OCI-LY1 (cell line): ENCODE data around the gene GTF3C1.
"Not testable (repeated sequence)": the region's sequence is repeated elsewhere in the genome, so short reads cannot be mapped to it uniquely, and the experiment has no call there.

Experiments used
- H2AFZ ChIP-seq: fragments of 200-600 bp; sonication (generic), shearing (Covaris generic); 2 replicates; pipeline ENCODE4 v1.6.0; 2014; ENCODE audit warnings: antibody characterized with exemption, mild to moderate bottlenecking, low read length
- H3F3A ChIP-seq: fragments of 200-600 bp; sonication (generic), shearing (Covaris generic); 2 replicates; pipeline ENCODE4 v1.6.0; 2014; ENCODE audit warnings: mild to moderate bottlenecking, antibody characterized with exemption, low read length, moderate library complexity; ENCODE audit not compliant: insufficient read depth
- H3K27ac ChIP-seq: fragments of 200-600 bp; sonication (generic); 2 replicates; pipeline ENCODE4 v1.5.1; 2014; ENCODE audit warnings: low read length, mixed run types, mild to moderate bottlenecking, low read depth; ENCODE audit not compliant: poor library complexity, severe bottlenecking
- H3K27me3 ChIP-seq: fragments of 200-600 bp; sonication (generic); 2 replicates; pipeline ENCODE4 v1.6.0; 2014; ENCODE audit warnings: antibody characterized with exemption, mild to moderate bottlenecking, low read length, moderate library complexity; ENCODE audit not compliant: insufficient read depth
- H3K36me3 ChIP-seq: fragments of 200-600 bp; sonication (generic); 2 replicates; pipeline ENCODE4 v1.6.1; 2014; ENCODE audit warnings: mild to moderate bottlenecking, antibody characterized with exemption, low read length, moderate library complexity, mixed read lengths; ENCODE audit not compliant: insufficient read depth
- H3K4me1 ChIP-seq: fragments of 200-600 bp; sonication (generic); 2 replicates; pipeline ENCODE4 v1.5.1; 2014; ENCODE audit warnings: mild to moderate bottlenecking, low read length, moderate library complexity; ENCODE audit not compliant: insufficient read depth, severe bottlenecking
- H3K4me2 ChIP-seq: fragments of 200-600 bp; sonication (generic), shearing (Covaris generic); 2 replicates; pipeline ENCODE4 v1.6.1; 2014; ENCODE audit warnings: low read length
- H3K4me3 ChIP-seq: fragments of 200-600 bp; sonication (generic); 2 replicates; pipeline ENCODE4 v1.5.1; 2014; ENCODE audit warnings: low read length, low read depth, mild to moderate bottlenecking, mixed read lengths; ENCODE audit not compliant: poor library complexity, severe bottlenecking
- H3K79me2 ChIP-seq: fragments of 200-600 bp; shearing (Covaris generic); 2 replicates; pipeline ENCODE4 v1.6.1; 2016; ENCODE audit warnings: mixed run types, low read length, mixed read lengths; ENCODE audit not compliant: insufficient read depth
- H3K9ac ChIP-seq: fragments of 200-600 bp; sonication (generic), shearing (Covaris generic); 2 replicates; pipeline ENCODE4 v1.6.1; 2014; ENCODE audit warnings: mild to moderate bottlenecking, low read length, mixed read lengths
- H3K9me2 ChIP-seq: fragments of 200-600 bp; sonication (generic), shearing (Covaris generic); 2 replicates; pipeline ENCODE4 v1.6.1; 2014; ENCODE audit warnings: low read depth, mild to moderate bottlenecking, low read length, mixed read lengths
- H3K9me3 ChIP-seq: fragments of 200-600 bp; shearing (Covaris generic); 2 replicates; pipeline ENCODE4 v1.6.1; 2014; ENCODE audit warnings: low read length, mixed read lengths
- H4K20me1 ChIP-seq: fragments of 200-600 bp; sonication (generic), shearing (Covaris generic); 2 replicates; pipeline ENCODE4 v1.6.0; 2016; ENCODE audit warnings: mild to moderate bottlenecking, low read length; ENCODE audit not compliant: insufficient read depth
- EZH2 ChIP-seq: fragments of 200-600 bp; sonication (generic), shearing (Covaris generic); IDR thresholded peaks from 2 replicates; pipeline ENCODE4 v1.8.0; 2017; ENCODE audit warnings: borderline replicate concordance, mixed run types, mild to moderate bottlenecking, antibody characterized with exemption, low read length, moderate library complexity, mixed read lengths
- TF ChIP-seq, protein P1 (sequence below): fragments of 200-600 bp; sonication (generic), shearing (Covaris generic); IDR thresholded peaks from 2 replicates; pipeline ENCODE4 v1.5.1; 2017; ENCODE audit warnings: mild to moderate bottlenecking, antibody characterized with exemption, low read length, moderate library complexity, mixed read lengths

Gene GTF3C1

DNA sequence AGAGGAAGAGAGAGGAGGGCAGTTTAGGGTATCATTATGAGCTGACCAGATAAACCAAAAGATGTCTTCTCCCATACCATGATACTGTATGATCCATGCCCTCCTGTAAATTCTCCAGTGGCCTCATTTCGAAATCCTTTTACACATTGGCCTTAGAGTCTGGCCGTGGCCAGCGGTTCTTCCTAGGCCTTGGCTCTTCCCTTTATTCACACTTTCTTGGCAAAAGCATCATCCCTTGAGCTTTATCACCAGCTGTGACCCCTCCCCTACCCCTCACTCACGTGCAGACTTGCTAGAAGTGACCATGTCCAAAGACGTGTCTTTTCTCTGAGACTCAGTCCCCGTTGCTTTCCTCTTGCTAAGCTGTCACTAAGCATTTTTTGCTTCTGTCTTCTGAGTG is 23.0 kb upstream of the GTF3C1 start:
- Histone ChIP-seq H3K4me1 (no peaks in the 10 kb centered on the region), H3F3A (no peaks in the 10 kb centered on the region), H3K36me3 (no peaks in the 10 kb centered on the region), H3K4me3 (no peak overlapping the region), H3K27me3 (no peaks in the 10 kb centered on the region), H3K9me2 (no peaks in the 10 kb centered on the region), H3K9ac (no peak overlapping the region), H3K4me2 (no peak overlapping the region), H3K79me2 (no peaks in the 10 kb centered on the region), H3K27ac (no peak overlapping the region), H4K20me1 (no peaks in the 10 kb centered on the region), H3K9me3 (no peaks in the 10 kb centered on the region), H2AFZ (no peak overlapping the region)
- TF ChIP-seq, protein P1, sequence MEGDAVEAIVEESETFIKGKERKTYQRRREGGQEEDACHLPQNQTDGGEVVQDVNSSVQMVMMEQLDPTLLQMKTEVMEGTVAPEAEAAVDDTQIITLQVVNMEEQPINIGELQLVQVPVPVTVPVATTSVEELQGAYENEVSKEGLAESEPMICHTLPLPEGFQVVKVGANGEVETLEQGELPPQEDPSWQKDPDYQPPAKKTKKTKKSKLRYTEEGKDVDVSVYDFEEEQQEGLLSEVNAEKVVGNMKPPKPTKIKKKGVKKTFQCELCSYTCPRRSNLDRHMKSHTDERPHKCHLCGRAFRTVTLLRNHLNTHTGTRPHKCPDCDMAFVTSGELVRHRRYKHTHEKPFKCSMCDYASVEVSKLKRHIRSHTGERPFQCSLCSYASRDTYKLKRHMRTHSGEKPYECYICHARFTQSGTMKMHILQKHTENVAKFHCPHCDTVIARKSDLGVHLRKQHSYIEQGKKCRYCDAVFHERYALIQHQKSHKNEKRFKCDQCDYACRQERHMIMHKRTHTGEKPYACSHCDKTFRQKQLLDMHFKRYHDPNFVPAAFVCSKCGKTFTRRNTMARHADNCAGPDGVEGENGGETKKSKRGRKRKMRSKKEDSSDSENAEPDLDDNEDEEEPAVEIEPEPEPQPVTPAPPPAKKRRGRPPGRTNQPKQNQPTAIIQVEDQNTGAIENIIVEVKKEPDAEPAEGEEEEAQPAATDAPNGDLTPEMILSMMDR, result no peak
- TF ChIP-seq EZH2, result no peak

DNA sequence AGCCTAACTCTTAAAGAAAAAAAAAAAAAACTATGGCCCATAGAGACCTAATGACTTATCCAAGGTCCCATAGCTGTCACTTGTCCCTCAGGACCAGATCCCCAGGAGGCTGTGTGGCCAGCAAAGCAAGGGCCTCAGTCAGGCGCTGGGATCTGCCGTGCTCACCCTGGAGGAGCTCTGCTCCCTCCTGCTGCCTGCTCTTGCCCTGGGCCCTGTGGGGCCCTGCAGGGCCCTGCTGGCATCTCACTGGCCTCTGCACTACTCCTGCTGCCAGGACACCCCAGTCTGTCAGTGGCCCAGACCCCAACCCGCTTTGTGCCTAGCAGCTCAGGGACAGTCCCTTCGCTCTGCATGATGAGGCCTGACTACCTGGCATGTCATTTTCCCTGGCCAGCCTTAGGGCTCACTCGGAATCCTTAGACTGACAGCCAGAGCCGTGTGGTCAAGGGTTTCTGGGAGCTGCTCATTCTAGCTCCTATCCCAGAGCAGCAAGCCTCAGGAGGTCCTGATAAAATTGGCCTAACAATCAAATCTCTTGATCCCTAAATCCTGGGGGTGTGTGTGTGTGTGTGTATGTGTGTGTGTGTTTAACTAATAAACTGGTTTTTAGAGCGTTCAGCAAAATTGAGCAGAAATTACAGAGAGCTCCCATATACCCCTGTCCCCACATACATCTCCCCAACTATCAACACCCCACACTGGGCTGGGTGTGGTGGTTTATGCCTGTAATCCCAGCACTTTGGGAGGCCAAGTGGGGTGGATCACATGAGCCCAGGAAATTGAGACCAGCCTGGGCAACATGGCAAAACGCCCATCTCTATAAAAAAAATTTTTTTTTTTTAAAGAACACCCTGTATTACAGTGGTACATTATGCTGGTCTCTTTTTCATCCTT is 22.0 kb upstream of the GTF3C1 start:
- Histone ChIP-seq H3K36me3 (no peaks in the 10 kb centered on the region), H3F3A (no peaks in the 10 kb centered on the region), H3K9me2 (no peaks in the 10 kb centered on the region), H3K79me2 (no peaks in the 10 kb centered on the region), H4K20me1 (no peaks in the 10 kb centered on the region), H3K9me3 (no peaks in the 10 kb centered on the region), H3K27me3 (no peaks in the 10 kb centered on the region), H3K27ac (no peak overlapping the region), H3K4me1 (no peaks in the 10 kb centered on the region), H3K4me3 (no peak overlapping the region), H3K9ac (no peak overlapping the region), H3K4me2 (no peak overlapping the region), H2AFZ (no peak overlapping the region)
- no peak for TF ChIP-seq EZH2
- TF ChIP-seq, protein P1, result no peak

DNA sequence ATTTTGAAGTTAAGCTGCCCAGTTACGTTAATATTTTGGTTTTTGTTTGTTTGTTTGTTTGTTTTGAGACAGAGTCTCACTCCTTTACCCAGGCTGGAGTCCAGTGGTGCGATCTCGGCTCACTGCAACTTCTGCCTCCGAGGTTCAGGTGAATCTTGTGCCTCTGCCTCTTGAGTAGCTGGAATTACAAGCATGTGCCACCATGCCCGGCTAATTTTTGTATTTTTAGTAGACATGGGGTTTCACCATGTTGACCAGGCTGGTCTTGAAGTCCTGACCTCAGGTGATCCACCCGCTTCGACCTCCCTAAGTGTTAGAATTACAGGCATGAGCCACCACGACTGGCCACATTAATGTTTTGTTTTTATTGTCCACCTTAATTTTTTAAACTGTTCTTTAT is 21.3 kb upstream of the GTF3C1 start:
- not testable (repeated sequence) for H3K36me3 ChIP-seq, H3K79me2 ChIP-seq, H3K27me3 ChIP-seq, H3K4me1 ChIP-seq, H3K4me2 ChIP-seq, H4K20me1 ChIP-seq, H3K4me3 ChIP-seq, H2AFZ ChIP-seq, H3K27ac ChIP-seq, H3K9me2 ChIP-seq, H3K9me3 ChIP-seq, H3F3A ChIP-seq, H3K9ac ChIP-seq

DNA sequence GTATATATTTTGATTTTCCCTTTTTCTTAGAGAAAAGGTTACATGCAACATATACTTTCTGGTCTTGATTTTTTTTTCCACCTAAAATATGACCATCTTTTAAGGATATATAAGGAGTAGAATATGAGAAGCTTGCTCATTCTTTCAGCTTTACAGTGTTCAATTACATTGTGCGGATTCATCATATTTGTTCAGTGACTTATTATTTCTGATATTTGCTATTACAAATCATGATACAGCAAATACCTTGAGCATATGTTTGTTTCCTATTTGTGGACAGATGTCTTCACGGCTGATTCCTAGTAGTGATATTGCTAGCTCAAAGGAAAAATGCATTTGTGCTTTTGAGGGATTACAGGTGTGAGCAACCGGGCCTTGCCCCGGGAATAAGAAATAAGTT is 18.4 kb upstream of the GTF3C1 start:
- H3K4me2 ChIP-seq, result no peak overlapping the region
- no peak overlapping the region for H3K27ac ChIP-seq
- H2AFZ ChIP-seq, result no peak overlapping the region
- no peaks in the 10 kb centered on the region for H3F3A ChIP-seq
- TF ChIP-seq EZH2, result no peak
- no peaks in the 10 kb centered on the region for H3K9me2 ChIP-seq
- no peaks in the 10 kb centered on the region for H3K79me2 ChIP-seq
- H3K4me1 ChIP-seq, result peaks cover 6% of the 10 kb centered on the region
- no peaks in the 10 kb centered on the region for H4K20me1 ChIP-seq
- no peaks in the 10 kb centered on the region for H3K36me3 ChIP-seq
- no peaks in the 10 kb centered on the region for H3K9me3 ChIP-seq
- no peaks in the 10 kb centered on the region for H3K27me3 ChIP-seq
- no peak overlapping the region for H3K4me3 ChIP-seq
- no peak overlapping the region for H3K9ac ChIP-seq
